HEK293 (cell line): ENCODE data around the gene RTP5.

ENCODE experiments used
- CTCF ChIA-PET: fragments of 350-600 bp; formaldehyde crosslinking; extraction: SDS; loops from one replicate; lab custom pipeline; 2021; ENCODE audit warnings: antibody characterized with exemption; lab: Yijun Ruan, JAX
- POLR2A ChIA-PET: fragments of 300-600 bp; formaldehyde crosslinking; extraction: SDS; loops from one replicate; lab custom pipeline; 2020; ENCODE audit warnings: antibody characterized with exemption, inconsistent platforms; lab: Yijun Ruan, JAX
- H3K27ac ChIP-seq: fragments of 200-500 bp; sonication (Bioruptor generic); 2 replicates; pipeline ENCODE4 v1.5.1; 2014; ENCODE audit warnings: low read depth, low read length, control low read depth, inconsistent platforms; ENCODE audit errors: extremely low read depth
- H3K36me3 ChIP-seq, 2 experiments: fragments of 200-500 bp in 1 of 2; sonication (Bioruptor generic) in 1 of 2; 1 replicate in 1 of 2; 2 replicates in 1 of 2; pipeline ENCODE4 v1.5.1; 2014 to 2017; ENCODE audit warnings: inconsistent platforms in 2 of 2, low read length in 2 of 2; ENCODE audit not compliant: control insufficient read depth in 2 of 2, insufficient read depth in 1 of 2
- H3K4me1 ChIP-seq: fragments of 200-500 bp; sonication (Bioruptor generic); 2 replicates; pipeline ENCODE4 v1.5.1; 2014; ENCODE audit warnings: mild to moderate bottlenecking, low read length, inconsistent platforms; ENCODE audit not compliant: control insufficient read depth, insufficient read depth
- H3K4me3 ChIP-seq: 2 replicates; pipeline ENCODE4 v1.5.1; 2011; ENCODE audit warnings: low read depth, mild to moderate bottlenecking, control low read depth, low read length, moderate library complexity
- H3K9me3 ChIP-seq: fragments of 200-500 bp; sonication (Bioruptor generic); 2 replicates; pipeline ENCODE4 v1.5.1; 2014; ENCODE audit warnings: low read depth, low read length, inconsistent platforms; ENCODE audit not compliant: control insufficient read depth, insufficient read depth
- FEZF1 ChIP-seq: fragments of 450-650 bp; formaldehyde crosslinking; IDR thresholded peaks from 2 replicates; pipeline ENCODE4 v1.5.1; 2016; ENCODE audit warnings: missing biosample characterization, missing genetic modification characterization
- KLF16 ChIP-seq: fragments of 450-650 bp; formaldehyde crosslinking; IDR thresholded peaks from 2 replicates; pipeline ENCODE4 v1.5.1; 2017; ENCODE audit warnings: missing biosample characterization, missing genetic modification characterization
- SP7 ChIP-seq: fragments of 450-650 bp; formaldehyde crosslinking; IDR thresholded peaks from 2 replicates; pipeline ENCODE4 v1.5.1; 2016; ENCODE audit warnings: missing biosample characterization, missing genetic modification characterization
- TRIM28 ChIP-seq: IDR thresholded peaks from 2 replicates; pipeline ENCODE4 v1.6.1; 2011; ENCODE audit warnings: low read length, control low read depth, borderline replicate concordance
- ZBTB20 ChIP-seq: fragments of 450-650 bp; formaldehyde crosslinking; IDR thresholded peaks from 2 replicates; pipeline ENCODE4 v1.5.1; 2016; ENCODE audit warnings: missing biosample characterization, missing genetic modification characterization
- ZNF10 ChIP-seq: fragments of 450-650 bp; formaldehyde crosslinking; IDR thresholded peaks from 2 replicates; pipeline ENCODE4 v1.5.1; 2017; ENCODE audit warnings: missing biosample characterization, missing genetic modification characterization
- ZNF112 ChIP-seq: fragments of 450-650 bp; formaldehyde crosslinking; IDR thresholded peaks from 2 replicates; pipeline ENCODE4 v1.5.0; 2017; ENCODE audit warnings: missing biosample characterization, missing genetic modification characterization
- ZNF114 ChIP-seq: fragments of 450-650 bp; formaldehyde crosslinking; IDR thresholded peaks from 2 replicates; pipeline ENCODE4 v1.5.0; 2017; ENCODE audit warnings: missing biosample characterization, missing genetic modification characterization
- ZNF132 ChIP-seq: fragments of 450-650 bp; formaldehyde crosslinking; IDR thresholded peaks from 2 replicates; pipeline ENCODE4 v1.5.1; 2017; ENCODE audit warnings: missing biosample characterization, missing genetic modification characterization, borderline replicate concordance
- ZNF146 ChIP-seq: fragments of 450-650 bp; formaldehyde crosslinking; IDR thresholded peaks from 2 replicates; pipeline ENCODE4 v1.5.1; 2016; ENCODE audit warnings: missing biosample characterization, missing genetic modification characterization
- ZNF169 ChIP-seq: fragments of 450-650 bp; formaldehyde crosslinking; IDR thresholded peaks from 2 replicates; pipeline ENCODE4 v1.5.1; 2016; ENCODE audit warnings: missing biosample characterization, missing genetic modification characterization
- ZNF174 ChIP-seq: fragments of 450-650 bp; formaldehyde crosslinking; IDR thresholded peaks from 2 replicates; pipeline ENCODE4 v1.5.0; 2017; ENCODE audit warnings: missing biosample characterization, mild to moderate bottlenecking, missing genetic modification characterization
- ZNF175 ChIP-seq: fragments of 450-650 bp; formaldehyde crosslinking; IDR thresholded peaks from 2 replicates; pipeline ENCODE4 v1.5.1; 2016; ENCODE audit warnings: missing biosample characterization, missing genetic modification characterization
- ZNF202 ChIP-seq: fragments of 450-650 bp; formaldehyde crosslinking; IDR thresholded peaks from 2 replicates; pipeline ENCODE4 v1.5.1; 2016; ENCODE audit warnings: missing biosample characterization, missing genetic modification characterization, borderline replicate concordance
- ZNF248 ChIP-seq: fragments of 450-650 bp; formaldehyde crosslinking; IDR thresholded peaks from 2 replicates; pipeline ENCODE4 v1.5.1; 2017; ENCODE audit warnings: missing biosample characterization, missing genetic modification characterization
- ZNF266 ChIP-seq: fragments of 450-650 bp; formaldehyde crosslinking; IDR thresholded peaks from 2 replicates; pipeline ENCODE4 v1.5.1; 2016; ENCODE audit warnings: missing biosample characterization, missing genetic modification characterization, low read depth
- ZNF510 ChIP-seq: fragments of 450-650 bp; formaldehyde crosslinking; IDR thresholded peaks from 2 replicates; pipeline ENCODE4 v1.5.1; 2018; ENCODE audit warnings: mild to moderate bottlenecking, missing genetic modification characterization, missing biosample characterization; ENCODE audit not compliant: insufficient replicate concordance
- ZNF621 ChIP-seq: fragments of 450-650 bp; formaldehyde crosslinking; IDR thresholded peaks from 2 replicates; pipeline ENCODE4 v1.5.1; 2017; ENCODE audit warnings: missing biosample characterization, missing genetic modification characterization
- ZNF670 ChIP-seq: fragments of 450-650 bp; formaldehyde crosslinking; IDR thresholded peaks from 2 replicates; pipeline ENCODE4 v1.5.1; 2016; ENCODE audit warnings: missing biosample characterization, missing genetic modification characterization, low read depth
- ZNF785 ChIP-seq: fragments of 450-650 bp; formaldehyde crosslinking; IDR thresholded peaks from 2 replicates; pipeline ENCODE4 v1.5.1; 2016; ENCODE audit warnings: missing biosample characterization, missing genetic modification characterization
- ZSCAN30 ChIP-seq: fragments of 450-650 bp; IDR thresholded peaks from 2 replicates; pipeline ENCODE4 v1.5.1; 2018; ENCODE audit warnings: missing biosample characterization, mild to moderate bottlenecking, missing genetic modification characterization, moderate library complexity
- ZSCAN4 ChIP-seq: fragments of 450-650 bp; formaldehyde crosslinking; IDR thresholded peaks from 2 replicates; pipeline ENCODE4 v1.5.1; 2017; ENCODE audit warnings: missing biosample characterization, missing genetic modification characterization
- TF ChIP-seq, protein P1 (sequence below): fragments of 450-650 bp; formaldehyde crosslinking; IDR thresholded peaks from 2 replicates; pipeline ENCODE4 v1.5.1; 2017; ENCODE audit warnings: missing biosample characterization, missing genetic modification characterization
- TF ChIP-seq, protein P2 (sequence below): fragments of 450-650 bp; formaldehyde crosslinking; IDR thresholded peaks from 2 replicates; pipeline ENCODE4 v1.5.1; 2016; ENCODE audit warnings: missing biosample characterization, missing genetic modification characterization
- TF ChIP-seq, protein P3 (sequence below): fragments of 450-650 bp; formaldehyde crosslinking; IDR thresholded peaks from 2 replicates; pipeline ENCODE4 v1.5.1; 2016; ENCODE audit warnings: missing biosample characterization, missing genetic modification characterization
- TF ChIP-seq, protein P4 (sequence below): fragments of 450-650 bp; IDR thresholded peaks from 2 replicates; pipeline ENCODE4 v1.5.1; 2018; ENCODE audit warnings: missing biosample characterization, missing genetic modification characterization

Gene RTP5

DNA sequence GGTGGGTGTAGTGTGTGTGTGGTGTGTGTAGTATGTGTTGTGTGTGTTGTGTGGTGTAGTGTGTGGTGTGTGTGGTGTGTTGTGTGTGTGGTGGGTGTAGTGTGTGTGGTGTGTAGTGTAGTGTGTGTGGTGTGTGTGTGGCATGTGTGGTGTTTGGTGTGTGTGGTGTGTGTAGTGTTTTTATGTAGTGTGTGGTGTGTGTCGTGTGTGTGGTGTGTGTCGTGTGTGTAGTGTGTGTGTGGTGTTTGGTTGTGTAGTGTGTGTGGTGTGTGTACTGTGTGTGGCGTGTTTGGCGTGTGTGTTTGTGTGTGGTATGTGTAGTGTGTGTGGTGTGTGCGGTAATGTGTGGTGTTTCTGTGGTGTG, 4.7 kb upstream of the RTP5 start:
- POLR2A ChIA-PET = no interaction called here
- Histone ChIP-seq H3K36me3 (no peaks in the 10 kb centered on the region), H3K4me3 (no peak overlapping the region), H3K9me3 (no peaks in the 10 kb centered on the region), H3K4me1 (no peaks in the 10 kb centered on the region), H3K27ac (no peak overlapping the region)
- CTCF ChIA-PET = no interaction called here
- TF ChIP-seq, protein P1, sequence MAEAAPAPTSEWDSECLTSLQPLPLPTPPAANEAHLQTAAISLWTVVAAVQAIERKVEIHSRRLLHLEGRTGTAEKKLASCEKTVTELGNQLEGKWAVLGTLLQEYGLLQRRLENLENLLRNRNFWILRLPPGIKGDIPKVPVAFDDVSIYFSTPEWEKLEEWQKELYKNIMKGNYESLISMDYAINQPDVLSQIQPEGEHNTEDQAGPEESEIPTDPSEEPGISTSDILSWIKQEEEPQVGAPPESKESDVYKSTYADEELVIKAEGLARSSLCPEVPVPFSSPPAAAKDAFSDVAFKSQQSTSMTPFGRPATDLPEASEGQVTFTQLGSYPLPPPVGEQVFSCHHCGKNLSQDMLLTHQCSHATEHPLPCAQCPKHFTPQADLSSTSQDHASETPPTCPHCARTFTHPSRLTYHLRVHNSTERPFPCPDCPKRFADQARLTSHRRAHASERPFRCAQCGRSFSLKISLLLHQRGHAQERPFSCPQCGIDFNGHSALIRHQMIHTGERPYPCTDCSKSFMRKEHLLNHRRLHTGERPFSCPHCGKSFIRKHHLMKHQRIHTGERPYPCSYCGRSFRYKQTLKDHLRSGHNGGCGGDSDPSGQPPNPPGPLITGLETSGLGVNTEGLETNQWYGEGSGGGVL (tag by site-specific recombination) = 0 out of 2 replicates have a peak, but pooled peaks have one; percentile 5
- peak; percentile 40 for TF ChIP-seq ZNF266 (tag by site-specific recombination)
- 0 out of 2 replicates have a peak, but pooled peaks have one; percentile 5 for TF ChIP-seq ZNF785 (tag by site-specific recombination)
- TF ChIP-seq, protein P2, sequence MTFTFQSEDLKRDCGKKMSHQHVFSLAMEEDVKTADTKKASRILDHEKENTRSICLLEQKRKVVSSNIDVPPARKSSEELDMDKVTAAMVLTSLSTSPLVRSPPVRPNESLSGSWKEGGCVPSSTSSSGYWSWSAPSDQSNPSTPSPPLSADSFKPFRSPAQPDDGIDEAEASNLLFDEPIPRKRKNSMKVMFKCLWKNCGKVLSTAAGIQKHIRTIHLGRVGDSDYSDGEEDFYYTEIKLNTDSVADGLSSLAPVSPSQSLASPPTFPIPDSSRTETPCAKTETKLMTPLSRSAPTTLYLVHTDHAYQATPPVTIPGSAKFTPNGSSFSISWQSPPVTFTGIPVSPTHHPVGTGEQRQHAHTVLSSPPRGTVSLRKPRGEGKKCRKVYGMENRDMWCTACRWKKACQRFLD (tag by site-specific recombination) = peak; percentile 62; the same call in 1 of the 2 replicates
- no peak for TF ChIP-seq KLF16 (tag by site-specific recombination)
- TF ChIP-seq, protein P3, sequence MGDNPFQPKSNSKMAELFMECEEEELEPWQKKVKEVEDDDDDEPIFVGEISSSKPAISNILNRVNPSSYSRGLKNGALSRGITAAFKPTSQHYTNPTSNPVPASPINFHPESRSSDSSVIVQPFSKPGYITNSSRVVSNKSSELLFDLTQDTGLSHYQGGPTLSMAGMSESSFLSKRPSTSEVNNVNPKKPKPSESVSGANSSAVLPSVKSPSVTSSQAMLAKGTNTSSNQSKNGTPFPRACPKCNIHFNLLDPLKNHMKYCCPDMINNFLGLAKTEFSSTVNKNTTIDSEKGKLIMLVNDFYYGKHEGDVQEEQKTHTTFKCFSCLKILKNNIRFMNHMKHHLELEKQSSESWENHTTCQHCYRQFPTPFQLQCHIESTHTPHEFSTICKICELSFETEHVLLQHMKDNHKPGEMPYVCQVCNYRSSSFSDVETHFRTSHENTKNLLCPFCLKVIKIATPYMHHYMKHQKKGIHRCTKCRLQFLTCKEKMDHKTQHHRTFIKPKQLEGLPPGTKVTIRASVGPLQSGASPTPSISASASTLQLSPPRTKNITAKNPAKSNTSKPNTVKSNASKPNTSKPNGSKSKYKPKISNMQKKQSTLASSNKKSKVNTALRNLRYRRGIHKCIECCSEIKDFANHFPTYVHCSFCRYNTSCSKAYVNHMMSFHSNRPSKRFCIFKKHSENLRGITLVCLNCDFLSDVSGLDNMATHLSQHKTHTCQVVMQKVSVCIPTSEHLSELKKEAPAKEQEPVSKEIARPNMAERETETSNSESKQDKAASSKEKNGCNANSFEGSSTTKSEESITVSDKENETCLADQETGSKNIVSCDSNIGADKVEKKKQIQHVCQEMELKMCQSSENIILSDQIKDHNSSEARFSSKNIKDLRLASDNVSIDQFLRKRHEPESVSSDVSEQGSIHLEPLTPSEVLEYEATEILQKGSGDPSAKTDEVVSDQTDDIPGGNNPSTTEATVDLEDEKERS = no peak

GRCh38 chr2:241865416-241865956, 4.0 kb upstream of the RTP5 start:
- H3K4me1 ChIP-seq = no peaks in the 10 kb centered on the region
- H3K9me3 ChIP-seq = no peaks in the 10 kb centered on the region
- no peaks in the 10 kb centered on the region for H3K36me3 ChIP-seq
- ChIA-PET CTCF (no interaction called here), POLR2A (no interaction called here)
- H3K27ac ChIP-seq = no peak overlapping the region
- H3K4me3 ChIP-seq = no peak overlapping the region
- TF ChIP-seq FEZF1 (tag by site-specific recombination) = no peak
- TF ChIP-seq ZNF670 (tag by site-specific recombination) = peak; percentile 4; the same call in 1 of the 2 replicates
- 0 out of 2 replicates have a peak, but pooled peaks have one; percentile 40 for TF ChIP-seq ZNF175
- TF ChIP-seq ZNF114 (tag by site-specific recombination) = no peak; the same call in 1 of the 2 replicates
- no peak for TF ChIP-seq ZNF112 (tag by site-specific recombination)
- TF ChIP-seq SP7 (tag by site-specific recombination) = no peak
- TF ChIP-seq ZNF10 = no peak
- TF ChIP-seq ZNF202 (tag by site-specific recombination) = no peak
- no peak for TF ChIP-seq ZNF132 (tag by site-specific recombination)
- TF ChIP-seq, protein P4, sequence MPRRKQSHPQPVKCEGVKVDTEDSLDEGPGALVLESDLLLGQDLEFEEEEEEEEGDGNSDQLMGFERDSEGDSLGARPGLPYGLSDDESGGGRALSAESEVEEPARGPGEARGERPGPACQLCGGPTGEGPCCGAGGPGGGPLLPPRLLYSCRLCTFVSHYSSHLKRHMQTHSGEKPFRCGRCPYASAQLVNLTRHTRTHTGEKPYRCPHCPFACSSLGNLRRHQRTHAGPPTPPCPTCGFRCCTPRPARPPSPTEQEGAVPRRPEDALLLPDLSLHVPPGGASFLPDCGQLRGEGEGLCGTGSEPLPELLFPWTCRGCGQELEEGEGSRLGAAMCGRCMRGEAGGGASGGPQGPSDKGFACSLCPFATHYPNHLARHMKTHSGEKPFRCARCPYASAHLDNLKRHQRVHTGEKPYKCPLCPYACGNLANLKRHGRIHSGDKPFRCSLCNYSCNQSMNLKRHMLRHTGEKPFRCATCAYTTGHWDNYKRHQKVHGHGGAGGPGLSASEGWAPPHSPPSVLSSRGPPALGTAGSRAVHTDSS (tag by site-specific recombination) = no peak
- 0 out of 2 replicates have a peak, but pooled peaks have one; percentile 21 for TF ChIP-seq ZNF621 (tag by site-specific recombination)
- no peak for TF ChIP-seq KLF16 (tag by site-specific recombination)
- no peak for TF ChIP-seq ZNF146
- no peak for TF ChIP-seq ZNF174 (tag by site-specific recombination)
- TF ChIP-seq ZNF510 = no peak
- TF ChIP-seq ZSCAN30 (tag by site-specific recombination) = no peak
- no peak for TF ChIP-seq ZNF169 (tag by site-specific recombination)
- no peak; the same call in 1 of the 2 replicates for TF ChIP-seq TRIM28
- TF ChIP-seq ZNF248 = peak; percentile 16; the same call in 1 of the 2 replicates
- TF ChIP-seq ZSCAN4 (tag by site-specific recombination) = peak; percentile 26; the same call in 1 of the 2 replicates
- no peak for TF ChIP-seq ZBTB20 (tag by site-specific recombination)
